Trophoblast cell (in vitro differentiated cells and primary cell): ENCODE data around the gene CST5.
"Not testable (repeated sequence)": the region's sequence is repeated elsewhere in the genome, so short reads cannot be mapped to it uniquely, and the experiment has no call there.

Experiments used
- DNase-seq, 2 donors: peaks; one replicate each; pipeline ENCODE4 v3.0.0-alpha.2; 2016
- H2AFZ ChIP-seq: 2 replicates; pipeline ENCODE4 v1.6.1; 2013; ENCODE audit warnings: low read length, moderate library complexity, mild to moderate bottlenecking; ENCODE audit not compliant: insufficient read depth, poor library complexity
- H2AK5ac ChIP-seq: 2 replicates; pipeline ENCODE4 v1.6.1; 2013; ENCODE audit warnings: mild to moderate bottlenecking, low read length
- H2BK120ac ChIP-seq: 2 replicates; pipeline ENCODE4 v1.6.1; 2013; ENCODE audit warnings: low read length, mild to moderate bottlenecking, moderate library complexity; ENCODE audit not compliant: insufficient read depth, poor library complexity
- H2BK12ac ChIP-seq: 2 replicates; pipeline ENCODE4 v1.6.1; 2013; ENCODE audit warnings: mild to moderate bottlenecking, low read length, moderate library complexity
- H2BK5ac ChIP-seq: 2 replicates; pipeline ENCODE4 v1.6.1; 2013; ENCODE audit warnings: low read length, low read depth, moderate library complexity, mild to moderate bottlenecking; ENCODE audit not compliant: poor library complexity
- H3K14ac ChIP-seq: 2 replicates; pipeline ENCODE4 v1.6.1; 2013; ENCODE audit warnings: mild to moderate bottlenecking, low read length
- H3K18ac ChIP-seq: 2 replicates; pipeline ENCODE4 v1.6.1; 2013; ENCODE audit warnings: mild to moderate bottlenecking, low read length
- H3K23ac ChIP-seq: 2 replicates; pipeline ENCODE4 v1.6.1; 2013; ENCODE audit warnings: low read length
- H3K27ac ChIP-seq: 2 replicates; pipeline ENCODE4 v1.5.1; 2013; ENCODE audit warnings: low read depth, mild to moderate bottlenecking, inconsistent platforms, low read length, moderate library complexity
- H3K27me3 ChIP-seq: 2 replicates; pipeline ENCODE4 v1.6.1; 2013; ENCODE audit warnings: inconsistent platforms, mild to moderate bottlenecking, low read length, moderate library complexity; ENCODE audit not compliant: insufficient read depth
- H3K36me3 ChIP-seq, 2 experiments: 1 replicate in 1 of 2; 2 replicates in 1 of 2; pipeline ENCODE4 v1.6.1; 2013; ENCODE audit warnings: low read length in 2 of 2, mild to moderate bottlenecking in 2 of 2, moderate library complexity in 1 of 2; ENCODE audit not compliant: insufficient read depth in 2 of 2, control insufficient read depth in 1 of 2
- H3K4ac ChIP-seq: 2 replicates; pipeline ENCODE4 v1.6.1; 2013; ENCODE audit warnings: low read depth, mild to moderate bottlenecking, low read length, moderate library complexity
- H3K4me1 ChIP-seq, 2 experiments: 1 replicate in 1 of 2; 2 replicates in 1 of 2; pipeline ENCODE4 v1.6.1; 2013; ENCODE audit warnings: low read length in 2 of 2, mild to moderate bottlenecking in 2 of 2, moderate library complexity in 1 of 2; ENCODE audit not compliant: insufficient read depth in 2 of 2, control insufficient read depth in 1 of 2
- H3K4me2 ChIP-seq: 2 replicates; pipeline ENCODE4 v1.6.1; 2013; ENCODE audit warnings: inconsistent platforms, mild to moderate bottlenecking, low read length, moderate library complexity
- H3K4me3 ChIP-seq: 2 replicates; pipeline ENCODE4 v1.5.1; 2013; ENCODE audit warnings: mild to moderate bottlenecking, low read depth, low read length, inconsistent platforms
- H3K79me1 ChIP-seq: one replicate; pipeline ENCODE4 v1.6.1; 2013; ENCODE audit warnings: low read length
- H3K79me2 ChIP-seq: 2 replicates; pipeline ENCODE4 v1.6.1; 2013; ENCODE audit warnings: low read length, mild to moderate bottlenecking; ENCODE audit not compliant: control insufficient read depth, insufficient read depth, poor library complexity
- H3K9ac ChIP-seq: 2 replicates; pipeline ENCODE4 v1.6.1; 2013; ENCODE audit warnings: mild to moderate bottlenecking, low read length
- H3K9me3 ChIP-seq: 2 replicates; pipeline ENCODE4 v1.6.1; 2013; ENCODE audit warnings: low read depth, mild to moderate bottlenecking, control low read depth, inconsistent platforms, low read length; ENCODE audit not compliant: insufficient read depth
- H4K12ac ChIP-seq: 2 replicates; pipeline ENCODE4 v1.6.1; 2013; ENCODE audit warnings: low read depth, mild to moderate bottlenecking, low read length, moderate library complexity
- H4K8ac ChIP-seq: 2 replicates; pipeline ENCODE4 v1.6.1; 2013; ENCODE audit warnings: low read depth, mild to moderate bottlenecking, low read length, moderate library complexity
- H4K91ac ChIP-seq: one replicate; pipeline ENCODE4 v1.6.1; 2013; ENCODE audit warnings: low read depth, mild to moderate bottlenecking, low read length, moderate library complexity
- WGBS: extraction: QIAGEN DNeasy Blood & Tissue Kit; methylation state at CpG from one replicate; pipeline ENCODE4 v1.1.7; 2013; ENCODE audit warnings: missing lambda C conversion rate; ENCODE audit not compliant: insufficient read length, insufficient coverage; ENCODE audit errors: extremely low coverage; 5-methylcytosine and 5-hydroxymethylcytosine counted together

The CST5 gene

GRCh38 chr20:23917024-23917725 lies 37.6 kb upstream of the CST5 start:
- Histone ChIP-seq H3K4me3 (no peak overlapping the region), H3K18ac (no peak overlapping the region), H3K36me3 (no peaks in the 10 kb centered on the region), H3K79me1 (no peaks in the 10 kb centered on the region), H4K8ac (no peak overlapping the region), H3K27ac (no peak overlapping the region), H3K79me2 (no peaks in the 10 kb centered on the region), H2BK120ac (no peak overlapping the region), H4K91ac (no peak overlapping the region), H3K14ac (no peak overlapping the region), H2AK5ac (no peak overlapping the region), H3K9ac (no peak overlapping the region), H3K4me1 (no peaks in the 10 kb centered on the region), H3K27me3 (no peaks in the 10 kb centered on the region), H3K9me3 (no peaks in the 10 kb centered on the region), H3K23ac (no peak overlapping the region), H3K4ac (no peak overlapping the region), H4K12ac (no peak overlapping the region), H2BK5ac (no peak overlapping the region), H2BK12ac (no peak overlapping the region), H2AFZ (no peak overlapping the region), H3K4me2 (no peak overlapping the region)
- WGBS, result no CpG with 5 or more reads among the region's 9 CpGs
- DNase-seq, result no peak

DNA sequence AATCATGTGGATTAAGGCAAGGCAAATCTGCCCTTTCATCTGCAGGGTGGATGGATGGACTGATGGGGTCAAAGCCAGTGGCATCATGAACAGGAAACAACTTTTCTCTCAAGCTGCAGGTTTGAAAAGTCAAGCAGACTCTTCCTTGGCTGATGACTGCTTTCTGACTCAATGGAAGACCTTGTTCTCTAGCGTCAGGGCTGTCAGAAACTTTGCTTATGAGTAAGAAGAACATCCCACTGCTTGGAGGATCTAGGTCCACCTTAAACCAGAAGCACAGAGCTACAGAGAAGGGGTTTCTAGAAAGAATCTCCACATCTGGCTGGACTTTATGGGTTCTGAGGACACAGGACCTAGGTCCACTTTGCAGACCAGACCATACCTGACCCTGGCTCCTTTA lies 36.3 kb upstream of the CST5 start:
- DNase-seq, result no peak
- Histone ChIP-seq H3K4me1 (no peaks in the 10 kb centered on the region), H4K8ac (no peak overlapping the region), H3K9me3 (no peaks in the 10 kb centered on the region), H3K27ac (no peak overlapping the region), H2BK5ac (no peak overlapping the region), H3K79me1 (no peaks in the 10 kb centered on the region), H2BK120ac (no peak overlapping the region), H3K14ac (no peak overlapping the region), H3K79me2 (no peaks in the 10 kb centered on the region), H4K91ac (no peak overlapping the region), H2AK5ac (no peak overlapping the region), H3K36me3 (no peaks in the 10 kb centered on the region), H3K18ac (no peak overlapping the region), H2AFZ (no peak overlapping the region), H3K23ac (no peak overlapping the region), H4K12ac (no peak overlapping the region), H3K27me3 (no peaks in the 10 kb centered on the region), H2BK12ac (no peak overlapping the region), H3K4me2 (no peak overlapping the region), H3K4ac (no peak overlapping the region), H3K9ac (no peak overlapping the region), H3K4me3 (no peak overlapping the region)
- WGBS, result no CpG with 5 or more reads among the region's 1 CpG

DNA sequence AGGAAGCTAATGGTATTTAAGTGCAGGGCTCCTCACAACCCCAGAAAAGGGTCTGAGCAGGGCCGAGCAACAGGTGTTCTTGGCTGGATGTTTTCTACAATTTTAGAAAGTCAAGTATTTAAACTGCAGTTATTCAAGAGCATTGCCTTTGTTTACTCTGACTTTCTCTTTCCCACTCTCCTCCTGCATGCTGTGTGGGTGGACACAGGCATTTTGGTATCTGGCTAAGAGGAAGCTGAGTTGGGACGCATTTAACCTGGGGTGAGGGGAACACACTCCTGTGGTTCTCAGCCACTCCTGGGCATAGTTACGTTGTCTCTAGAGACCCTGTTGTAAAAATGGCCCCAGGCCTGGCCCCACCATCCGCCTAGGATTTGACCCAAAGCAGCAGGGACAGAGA lies 34.9 kb upstream of the CST5 start:
- DNase-seq, H3K4me2 ChIP-seq, H3K9ac ChIP-seq, H3K4me3 ChIP-seq, H2BK5ac ChIP-seq, H3K4me1 ChIP-seq, H2BK120ac ChIP-seq, H3K9me3 ChIP-seq, H3K18ac ChIP-seq, H3K27me3 ChIP-seq, H3K36me3 ChIP-seq, H3K4ac ChIP-seq, H4K8ac ChIP-seq, H3K23ac ChIP-seq, H3K79me2 ChIP-seq, H3K27ac ChIP-seq, H3K79me1 ChIP-seq, H3K14ac ChIP-seq, H2AK5ac ChIP-seq, H4K12ac ChIP-seq, H4K91ac ChIP-seq, H2AFZ ChIP-seq, H2BK12ac ChIP-seq: not testable (repeated sequence)
- WGBS, result no CpG with 5 or more reads among the region's 4 CpGs

DNA sequence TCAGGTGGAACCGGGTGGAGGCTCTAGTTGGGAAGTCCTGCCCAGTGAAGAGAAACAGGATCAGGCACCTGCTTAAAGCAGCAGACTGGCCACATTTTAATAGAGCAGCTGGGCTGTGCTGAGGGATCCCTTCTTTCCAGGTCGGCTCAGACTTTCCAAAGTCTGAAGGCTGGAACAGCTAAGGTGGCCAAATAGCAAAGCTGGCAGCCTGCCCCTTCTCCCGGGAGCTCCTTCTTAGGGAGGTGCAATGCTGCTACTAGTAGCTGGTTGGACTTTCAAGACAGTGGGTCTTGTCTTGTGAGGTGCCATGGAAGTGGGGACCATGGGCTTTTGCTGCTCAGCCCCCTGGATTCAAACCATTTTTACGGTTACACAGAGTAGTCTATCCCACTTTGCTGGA lies 30.7 kb upstream of the CST5 start:
- no CpG with 5 or more reads among the region's 4 CpGs for WGBS

More for the DNA sequence above, 30.7 kb upstream of the CST5 start:
- Histone ChIP-seq H3K27me3 (no peaks in the 10 kb centered on the region), H4K12ac (no peak overlapping the region), H3K79me2 (no peaks in the 10 kb centered on the region), H3K14ac (no peak overlapping the region), H3K9me3 (no peaks in the 10 kb centered on the region), H2AK5ac (no peak overlapping the region), H2AFZ (no peak overlapping the region), H3K4me3 (no peak overlapping the region), H3K4me2 (no peak overlapping the region), H4K8ac (no peak overlapping the region), H3K9ac (no peak overlapping the region), H3K4ac (no peak overlapping the region), H2BK120ac (no peak overlapping the region), H3K27ac (no peak overlapping the region), H3K36me3 (no peaks in the 10 kb centered on the region), H2BK5ac (no peak overlapping the region), H3K4me1 (no peaks in the 10 kb centered on the region), H3K79me1 (no peaks in the 10 kb centered on the region), H2BK12ac (no peak overlapping the region), H3K23ac (no peak overlapping the region), H4K91ac (no peak overlapping the region), H3K18ac (no peak overlapping the region)
- DNase-seq, result no peak
